Parathyroid adenoma (tissue), 2 donors: Measurements from ENCODE around the gene MMP10.

ENCODE experiments used
- H2AFZ ChIP-seq: fragments of 300-600 bp; sonication (generic); one replicate; pipeline ENCODE4 v1.7.0; 2017; ENCODE audit warnings: antibody characterized with exemption, mild to moderate bottlenecking
- H3K27ac ChIP-seq: fragments of 300-600 bp; sonication (generic); one replicate; pipeline ENCODE4 v1.7.0; 2017
- H3K27me3 ChIP-seq: fragments of 300-600 bp; sonication (generic); one replicate; pipeline ENCODE4 v1.7.0; 2017; ENCODE audit warnings: low read length; ENCODE audit not compliant: control insufficient read depth, insufficient read depth
- H3K36me3 ChIP-seq: fragments of 300-600 bp; sonication (generic); one replicate; pipeline ENCODE4 v1.7.0; 2017; ENCODE audit warnings: low read length; ENCODE audit not compliant: control insufficient read depth, insufficient read depth
- H3K4me1 ChIP-seq: fragments of 300-600 bp; sonication (generic); one replicate; pipeline ENCODE4 v1.7.0; 2017; ENCODE audit warnings: control low read depth
- H3K4me2 ChIP-seq: fragments of 300-600 bp; sonication (generic); one replicate; pipeline ENCODE4 v1.7.0; 2017; ENCODE audit warnings: low read length
- H3K4me3 ChIP-seq: fragments of 300-600 bp; sonication (generic); one replicate; pipeline ENCODE4 v1.7.0; 2017; ENCODE audit warnings: low read depth, low read length
- H3K79me2 ChIP-seq: fragments of 300-600 bp; sonication (generic); one replicate; pipeline ENCODE4 v1.7.0; 2017; ENCODE audit warnings: control low read depth
- H3K9ac ChIP-seq: fragments of 300-600 bp; sonication (generic); one replicate; pipeline ENCODE4 v1.7.0; 2017; ENCODE audit warnings: mild to moderate bottlenecking
- H3K9me3 ChIP-seq: fragments of 300-600 bp; sonication (generic); one replicate; pipeline ENCODE4 v1.7.0; 2017; ENCODE audit warnings: low read length; ENCODE audit not compliant: control insufficient read depth
- TF ChIP-seq, protein P1 (sequence below): fragments of 300-600 bp; sonication (generic); IDR thresholded peaks from one replicate; pipeline ENCODE4 v1.7.0; 2017; ENCODE audit warnings: antibody characterized with exemption, mild to moderate bottlenecking
- donor health status: primary hyperparathyroidism.

MMP10 gene

DNA sequence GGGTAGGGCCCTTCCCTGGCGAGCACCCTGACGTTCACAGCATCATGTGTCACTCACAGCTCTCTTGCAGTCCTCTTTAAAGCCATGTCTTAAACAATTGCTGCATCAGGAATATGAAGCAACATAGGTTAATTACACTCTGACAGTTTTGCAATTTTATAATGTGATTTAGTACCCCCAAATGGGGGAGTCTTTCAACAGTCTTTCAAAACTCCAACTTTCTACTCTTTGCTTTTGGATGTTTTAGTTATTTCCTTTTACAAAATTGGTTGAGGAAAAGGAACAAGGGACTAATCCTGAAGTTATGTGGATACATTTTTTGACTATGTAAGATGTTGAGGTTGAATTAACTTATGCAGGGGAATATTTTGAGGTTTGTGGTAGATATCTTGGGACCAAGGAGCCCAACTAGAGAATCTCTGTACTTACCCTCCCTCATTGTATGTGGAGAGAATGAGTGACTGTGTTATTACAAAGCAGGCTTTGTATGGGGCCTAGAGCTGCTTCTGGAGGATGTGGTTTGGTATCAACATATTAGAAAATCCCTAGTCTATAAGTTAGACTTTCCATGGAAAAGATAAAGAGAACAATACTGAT, 55.4 kb downstream of the MMP10 start, which contains the start of gene MMP8:
Gene MMP8, minus strand, starts transcription at position 51 of the 597 bp plus-strand sequence. CDS start 99 bp downstream, outside the sequence.
- TF ChIP-seq, protein P1, sequence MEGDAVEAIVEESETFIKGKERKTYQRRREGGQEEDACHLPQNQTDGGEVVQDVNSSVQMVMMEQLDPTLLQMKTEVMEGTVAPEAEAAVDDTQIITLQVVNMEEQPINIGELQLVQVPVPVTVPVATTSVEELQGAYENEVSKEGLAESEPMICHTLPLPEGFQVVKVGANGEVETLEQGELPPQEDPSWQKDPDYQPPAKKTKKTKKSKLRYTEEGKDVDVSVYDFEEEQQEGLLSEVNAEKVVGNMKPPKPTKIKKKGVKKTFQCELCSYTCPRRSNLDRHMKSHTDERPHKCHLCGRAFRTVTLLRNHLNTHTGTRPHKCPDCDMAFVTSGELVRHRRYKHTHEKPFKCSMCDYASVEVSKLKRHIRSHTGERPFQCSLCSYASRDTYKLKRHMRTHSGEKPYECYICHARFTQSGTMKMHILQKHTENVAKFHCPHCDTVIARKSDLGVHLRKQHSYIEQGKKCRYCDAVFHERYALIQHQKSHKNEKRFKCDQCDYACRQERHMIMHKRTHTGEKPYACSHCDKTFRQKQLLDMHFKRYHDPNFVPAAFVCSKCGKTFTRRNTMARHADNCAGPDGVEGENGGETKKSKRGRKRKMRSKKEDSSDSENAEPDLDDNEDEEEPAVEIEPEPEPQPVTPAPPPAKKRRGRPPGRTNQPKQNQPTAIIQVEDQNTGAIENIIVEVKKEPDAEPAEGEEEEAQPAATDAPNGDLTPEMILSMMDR: no peak
- Histone ChIP-seq H3K36me3 (no peaks in the 10 kb centered on the region), H3K9ac (no peak within 1 kb of the TSS), H2AFZ (no peak within 1 kb of the TSS), H3K4me1 (no peaks in the 10 kb centered on the region), H3K27me3 (no peaks in the 10 kb centered on the region), H3K9me3 (no peaks in the 10 kb centered on the region), H3K4me2 (no peak within 1 kb of the TSS), H3K79me2 (no peaks in the 10 kb centered on the region), H3K4me3 (no peak within 1 kb of the TSS), H3K27ac (no peak within 1 kb of the TSS)

DNA sequence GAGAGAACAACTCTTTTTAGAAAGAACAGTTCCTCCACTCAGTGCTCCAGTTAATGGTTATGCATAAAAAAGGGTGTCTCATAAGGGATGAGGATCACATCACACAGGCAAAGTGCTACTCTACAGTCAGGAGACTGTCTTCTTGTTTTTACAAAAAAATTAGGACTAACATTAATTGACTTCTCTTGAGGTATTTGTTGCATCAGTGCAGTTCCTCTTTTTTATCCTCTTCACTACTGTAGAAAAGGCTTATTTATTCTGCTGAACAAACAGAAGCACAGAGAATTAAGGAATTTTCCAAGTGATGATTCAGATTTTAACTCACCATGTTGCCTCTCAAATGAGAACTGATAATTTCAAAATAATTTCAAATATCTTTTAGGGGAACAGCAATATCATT, 57.6 kb downstream of the MMP10 start:
- Histone ChIP-seq H3K9ac (no peak overlapping the region), H3K9me3 (no peaks in the 10 kb centered on the region), H3K4me2 (no peak overlapping the region), H3K4me1 (no peaks in the 10 kb centered on the region), H2AFZ (no peak overlapping the region), H3K79me2 (no peaks in the 10 kb centered on the region), H3K36me3 (no peaks in the 10 kb centered on the region), H3K27me3 (no peaks in the 10 kb centered on the region), H3K27ac (no peak overlapping the region), H3K4me3 (no peak overlapping the region)
- TF ChIP-seq, protein P1: no peak
